ENCODE data around the gene RAD51B.

GRCh38 chr14:68413509-68413908, 593.9 kb downstream of the RAD51B start:
- TF ChIP-seq CTCF (conservative IDR thresholded peaks at IDR 0.05) (no peak), ZFX (IDR thresholded peaks at IDR 0.05) (no peak)

All from C4-2B (cell line).